ENCODE results near the gene HEATR5B. TPM values are rescaled to one million over a fixed set of nuclear protein-coding genes. Genes with fewer than 3 reads are reported as not detected.

The HEATR5B gene
- total and polyA plus RNA-seq, 4 donors, result 6.5 to 54.9 (median 16.1) TPM

DNA sequence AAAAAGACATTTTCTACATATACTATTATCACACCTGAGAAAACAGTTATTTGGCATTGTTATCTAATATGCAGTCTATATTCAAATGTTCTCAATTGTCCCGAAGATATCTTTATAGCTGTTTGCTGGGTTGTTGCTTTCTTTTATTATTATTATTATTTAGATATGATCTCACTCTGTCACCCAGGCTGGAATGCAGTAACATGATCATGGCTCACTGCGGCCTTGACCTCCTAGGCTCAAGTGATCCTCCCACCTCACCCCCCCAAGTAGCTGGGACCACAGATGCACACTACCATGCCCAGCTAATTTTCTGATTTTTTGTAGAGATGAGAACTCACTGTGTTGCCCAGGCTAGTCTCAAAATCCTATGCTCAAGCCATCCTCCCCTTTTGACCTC lies 20.0 kb upstream of the HEATR5B start:
- TF ChIP-seq, protein P1, sequence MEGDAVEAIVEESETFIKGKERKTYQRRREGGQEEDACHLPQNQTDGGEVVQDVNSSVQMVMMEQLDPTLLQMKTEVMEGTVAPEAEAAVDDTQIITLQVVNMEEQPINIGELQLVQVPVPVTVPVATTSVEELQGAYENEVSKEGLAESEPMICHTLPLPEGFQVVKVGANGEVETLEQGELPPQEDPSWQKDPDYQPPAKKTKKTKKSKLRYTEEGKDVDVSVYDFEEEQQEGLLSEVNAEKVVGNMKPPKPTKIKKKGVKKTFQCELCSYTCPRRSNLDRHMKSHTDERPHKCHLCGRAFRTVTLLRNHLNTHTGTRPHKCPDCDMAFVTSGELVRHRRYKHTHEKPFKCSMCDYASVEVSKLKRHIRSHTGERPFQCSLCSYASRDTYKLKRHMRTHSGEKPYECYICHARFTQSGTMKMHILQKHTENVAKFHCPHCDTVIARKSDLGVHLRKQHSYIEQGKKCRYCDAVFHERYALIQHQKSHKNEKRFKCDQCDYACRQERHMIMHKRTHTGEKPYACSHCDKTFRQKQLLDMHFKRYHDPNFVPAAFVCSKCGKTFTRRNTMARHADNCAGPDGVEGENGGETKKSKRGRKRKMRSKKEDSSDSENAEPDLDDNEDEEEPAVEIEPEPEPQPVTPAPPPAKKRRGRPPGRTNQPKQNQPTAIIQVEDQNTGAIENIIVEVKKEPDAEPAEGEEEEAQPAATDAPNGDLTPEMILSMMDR (IDR thresholded peaks at IDR 0.05; ENCODE audit: control extremely low read depth, extremely low read depth), result no peak
- no peak overlapping the region for H3K9ac ChIP-seq (ENCODE audit: insufficient read depth in 1 of 2, low read length in 2 of 2)
- WGBS, 2 donors, result 94 to 98% methylated on average over 2 of the region's 2 CpGs
- no peak overlapping the region for H3K4me3 ChIP-seq
- DNase-seq (no peak), ATAC-seq (ENCODE audit: insufficient read depth, low FRiP score) (no peak)
- H3K36me3 ChIP-seq (ENCODE audit: control insufficient read depth in 4 of 4, insufficient read depth in 4 of 4, low read length in 4 of 4), result peaks cover 13 to 33% (median 22%) of the 10 kb centered on the region in 4 donors
- H3K27me3 ChIP-seq (ENCODE audit: control insufficient read depth in 3 of 3, insufficient read depth in 3 of 3, low read length in 2 of 3), result no peaks in the 10 kb centered on the region
- H3K9me3 ChIP-seq (ENCODE audit: control insufficient read depth in 4 of 4, insufficient read depth in 3 of 4, low read length in 3 of 4), result no peaks in the 10 kb centered on the region
- no peaks in the 10 kb centered on the region for H3K4me1 ChIP-seq (ENCODE audit: control insufficient read depth in 5 of 5, insufficient read depth in 5 of 5, low read length in 5 of 5)
- H3K27ac ChIP-seq (ENCODE audit: low read depth in 1 of 2, low read length in 1 of 2), result no peak overlapping the region

DNA sequence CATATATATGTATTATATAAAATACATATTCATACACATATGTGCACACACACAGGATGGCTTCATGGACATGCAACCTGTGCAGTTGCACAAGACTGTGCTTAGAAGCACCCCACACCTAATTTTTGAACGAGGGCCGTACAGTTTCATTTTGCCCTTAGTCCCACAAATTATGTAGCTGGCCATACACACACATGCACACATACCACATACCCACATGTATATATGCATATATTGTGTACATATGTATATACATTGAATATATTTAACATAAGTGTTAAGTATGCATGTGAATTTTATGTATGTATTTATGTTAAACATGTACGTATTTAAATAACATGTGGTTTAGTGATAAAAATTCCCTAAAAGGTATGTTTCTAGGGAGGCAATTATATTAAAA lies 18.4 kb upstream of the HEATR5B start:
- ATAC-seq (ENCODE audit: insufficient read depth, low FRiP score) (no peak), DNase-seq (no peak)
- Histone ChIP-seq H3K9me3 (ENCODE audit: control insufficient read depth in 4 of 4, insufficient read depth in 3 of 4, low read length in 3 of 4) (no peaks in the 10 kb centered on the region), H3K4me1 (ENCODE audit: control insufficient read depth in 5 of 5, insufficient read depth in 5 of 5, low read length in 5 of 5) (no peaks in the 10 kb centered on the region), H3K4me3 (no peak overlapping the region), H3K36me3 (ENCODE audit: control insufficient read depth in 4 of 4, insufficient read depth in 4 of 4, low read length in 4 of 4) (peaks cover 10 to 20% (median 17%) of the 10 kb centered on the region in 4 donors), H3K27me3 (ENCODE audit: control insufficient read depth in 3 of 3, insufficient read depth in 3 of 3, low read length in 2 of 3) (no peaks in the 10 kb centered on the region), H3K9ac (ENCODE audit: insufficient read depth in 1 of 2, low read length in 2 of 2) (no peak overlapping the region), H3K27ac (ENCODE audit: low read depth in 1 of 2, low read length in 1 of 2) (no peak overlapping the region)
- TF ChIP-seq, protein P1 (IDR thresholded peaks at IDR 0.05; ENCODE audit: control extremely low read depth, extremely low read depth), result no peak
- 92 to 95% methylated on average over 3 of the region's 3 CpGs for WGBS, 2 donors

DNA sequence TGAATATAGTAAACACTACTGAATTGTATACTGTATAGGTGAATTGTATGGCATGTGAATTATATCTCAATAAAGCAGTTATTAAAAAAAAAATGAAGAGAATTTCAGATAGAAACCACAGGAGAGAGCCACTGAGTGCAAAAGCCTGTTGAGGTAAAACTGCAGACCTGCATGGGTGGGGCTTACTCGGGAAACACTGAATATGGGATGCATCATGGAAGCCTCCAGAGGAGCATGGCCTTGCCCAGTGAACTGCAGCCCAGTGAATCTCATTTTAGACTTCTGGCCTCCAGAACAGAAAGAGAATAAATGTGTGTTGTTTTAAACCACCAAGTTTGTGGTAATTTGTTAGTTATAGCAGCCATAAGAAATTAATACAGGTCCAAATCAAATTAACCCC lies 15.9 kb upstream of the HEATR5B start:
- DNase-seq, result no peak
- no peaks in the 10 kb centered on the region for H3K4me1 ChIP-seq (ENCODE audit: control insufficient read depth in 5 of 5, insufficient read depth in 5 of 5, low read length in 5 of 5)
- no peaks in the 10 kb centered on the region for H3K9me3 ChIP-seq (ENCODE audit: control insufficient read depth in 4 of 4, insufficient read depth in 3 of 4, low read length in 3 of 4)
- ATAC-seq (ENCODE audit: insufficient read depth, low FRiP score), result no peak
- no peak overlapping the region for H3K4me3 ChIP-seq
- WGBS, 2 donors, result 71 to 96% methylated on average over 1 of the region's 1 CpG
- H3K9ac ChIP-seq (ENCODE audit: insufficient read depth in 1 of 2, low read length in 2 of 2), result no peak overlapping the region
- TF ChIP-seq, protein P1 (IDR thresholded peaks at IDR 0.05; ENCODE audit: control extremely low read depth, extremely low read depth), result no peak
- H3K27ac ChIP-seq (ENCODE audit: low read depth in 1 of 2, low read length in 1 of 2), result no peak overlapping the region
- peaks cover 9 to 15% (median 12%) of the 10 kb centered on the region in 4 donors for H3K36me3 ChIP-seq (ENCODE audit: control insufficient read depth in 4 of 4, insufficient read depth in 4 of 4, low read length in 4 of 4)
- no peaks in the 10 kb centered on the region for H3K27me3 ChIP-seq (ENCODE audit: control insufficient read depth in 3 of 3, insufficient read depth in 3 of 3, low read length in 2 of 3)

Data from lung (tissue), 12 donors.